K562 (cell line): ENCODE results near the gene CCDC187. TPM values are rescaled to one million over a fixed set of nuclear protein-coding genes. Genes with fewer than 3 reads are reported as not detected.

Experiments used
- ATAC-seq: fragments of 200-7000 bp; cut with Tn5 transposase; 3 replicates; pipeline ENCODE4 v1.9.1; 2020; ENCODE audit warnings: moderate library complexity
- BruUV-seq: library from RNA; stranded (reverse); fragments of 400-500 nt; replicated peaks from 2 replicates; lab custom pipeline; 2021; lab: Mats Ljungman, UMichigan
- CTCF ChIA-PET: fragments of 300-600 bp; formaldehyde crosslinking; extraction: SDS; loops from one replicate; lab custom pipeline; 2021; ENCODE audit warnings: low intra/inter-chr PET ratio; lab: Yijun Ruan, JAX
- POLR2A ChIA-PET: fragments of 300-600, 350-650 bp; sonication (Branson Sonifier 250); formaldehyde crosslinking; extraction: SDS; loops from one replicate; lab custom pipeline; 2021; ENCODE audit warnings: antibody characterized with exemption, inconsistent platforms; lab: Yijun Ruan, JAX
- DNase-seq, 4 experiments: peaks; one replicate each; pipeline versions ENCODE4 v3.0.0 to v3.0.0-alpha.2; 2011 to 2018; ENCODE audit warnings: low spot score in 3 of 4, mixed read lengths in 3 of 4; ENCODE audit errors: extremely low read depth in 1 of 4
- FAIRE-seq: peaks from 2 replicates; lab custom pipeline; 2011; peaks lifted over from hg19 to GRCh38; lab: Jason Lieb, UNC
- H2AFZ ChIP-seq: 2 replicates; pipeline ENCODE4 v1.6.0; 2011; ENCODE audit warnings: low read depth, low read length, control low read depth, inconsistent platforms
- H3K27ac ChIP-seq: fragments of 200-600 bp; 3 replicates; pipeline ENCODE4 v1.8.0; 2011; ENCODE audit warnings: low read depth, mild to moderate bottlenecking, control low read depth, inconsistent platforms, low read length, moderate library complexity, mixed read lengths; ENCODE audit errors: extremely low read depth
- H3K27me3 ChIP-seq, 2 experiments: fragments of 300-600 bp in 1 of 2; 2 replicates in 1 of 2; 3 replicates in 1 of 2; pipeline versions ENCODE4 v1.6.0 to v1.8.0; 2011; ENCODE audit warnings: inconsistent platforms in 2 of 2, low read length in 2 of 2, mild to moderate bottlenecking in 1 of 2, mixed read lengths in 1 of 2, moderate library complexity in 1 of 2; ENCODE audit not compliant: control insufficient read depth in 2 of 2, insufficient read depth in 2 of 2
- H3K36me3 ChIP-seq: fragments of 300-600 bp; 3 replicates; pipeline ENCODE4 v1.8.0; 2011; ENCODE audit warnings: mild to moderate bottlenecking, low read length, inconsistent platforms; ENCODE audit not compliant: control insufficient read depth, insufficient read depth
- H3K4me1 ChIP-seq, 2 experiments: fragments of 200-600 bp in 1 of 2; replicated peaks in 1 of 2; 2 replicates in 1 of 2; 3 replicates in 1 of 2; pipeline versions ENCODE4 v1.5.1 to v1.8.0; 2011; ENCODE audit warnings: inconsistent platforms in 2 of 2, low read length in 2 of 2, mild to moderate bottlenecking in 1 of 2, mixed read lengths in 1 of 2, moderate library complexity in 1 of 2; ENCODE audit not compliant: control insufficient read depth in 2 of 2, insufficient read depth in 2 of 2
- H3K4me2 ChIP-seq: 2 replicates; pipeline ENCODE4 v1.6.1; 2011; ENCODE audit warnings: low read length, control low read depth, inconsistent platforms, mixed read lengths; ENCODE audit not compliant: insufficient read depth
- H3K4me3 ChIP-seq: fragments of 200-600 bp; sonication (generic), shearing (Covaris generic); 2 replicates; pipeline ENCODE4 v1.5.1; 2016; ENCODE audit warnings: control low read depth, inconsistent platforms
- H3K79me2 ChIP-seq: fragments of 200-600 bp; 3 replicates; pipeline ENCODE4 v1.8.0; 2011; ENCODE audit warnings: low read length, inconsistent platforms; ENCODE audit not compliant: control insufficient read depth, insufficient read depth
- H3K9ac ChIP-seq, 2 experiments: 2 replicates each; pipeline versions ENCODE4 v1.6.0 to v1.6.1; 2011; ENCODE audit warnings: low read depth in 2 of 2, low read length in 2 of 2, control low read depth in 1 of 2, inconsistent platforms in 1 of 2, mild to moderate bottlenecking in 1 of 2, mixed read lengths in 1 of 2; ENCODE audit not compliant: insufficient read depth in 1 of 2
- H3K9me1 ChIP-seq: one replicate; pipeline ENCODE4 v1.6.0; 2011; ENCODE audit warnings: inconsistent platforms, mild to moderate bottlenecking, low read length, moderate library complexity; ENCODE audit not compliant: control insufficient read depth, insufficient read depth
- H3K9me3 ChIP-seq: replicated peaks from 2 replicates; pipeline ENCODE4 v1.5.1; 2011; ENCODE audit warnings: low read depth, low read length, inconsistent platforms; ENCODE audit not compliant: control insufficient read depth, insufficient read depth
- H4K20me1 ChIP-seq: replicated peaks from 2 replicates; pipeline ENCODE4 v1.6.1; 2011; ENCODE audit warnings: low read length, inconsistent platforms, mixed read lengths; ENCODE audit not compliant: control insufficient read depth, insufficient read depth
- CXXC5 ChIP-seq: fragments of 250-450 bp; sonication (Bioruptor Pico); IDR thresholded peaks from 2 replicates; pipeline ENCODE4 v1.8.0; 2022; ENCODE audit warnings: inconsistent platforms, mild to moderate bottlenecking, moderate library complexity
- HSF4 ChIP-seq: fragments of 250-450 bp; sonication (Bioruptor Pico); IDR thresholded peaks from 2 replicates; pipeline ENCODE4 v2.1.2; 2022; ENCODE audit warnings: mild to moderate bottlenecking, moderate library complexity, borderline replicate concordance
- LCOR ChIP-seq: sonication (generic); formaldehyde crosslinking; IDR thresholded peaks from 2 replicates; pipeline ENCODE4 v1.8.0; 2022; ENCODE audit warnings: mild to moderate bottlenecking, missing genetic modification reagents
- MNT ChIP-seq, 2 experiments: fragments of 450-650 bp; conservative IDR thresholded peaks; 2 replicates each; pipeline ENCODE4 v1.6.1; 2017; ENCODE audit warnings: mild to moderate bottlenecking in 2 of 2, moderate library complexity in 2 of 2
- RAD21 ChIP-seq, 2 experiments: fragments of 250-450 bp in 1 of 2; fragments of 450-650 bp in 1 of 2; sonication (Bioruptor Pico) in 1 of 2; formaldehyde crosslinking in 1 of 2; IDR thresholded peaks in 1 of 2; conservative IDR thresholded peaks in 1 of 2; 2 replicates each; pipeline versions ENCODE4 v1.4.0 to v1.8.0; 2020 to 2022; ENCODE audit warnings: mild to moderate bottlenecking in 2 of 2, moderate library complexity in 1 of 2
- ZC3H11A ChIP-seq: IDR thresholded peaks from 2 replicates; pipeline ENCODE4 v1.6.1; 2012; ENCODE audit warnings: low read depth, low read length, improper control_type of control experiment
- ZNF561 ChIP-seq: fragments of 450-650 bp; formaldehyde crosslinking; conservative IDR thresholded peaks from 2 replicates; pipeline ENCODE4 v1.4.0; 2020; ENCODE audit warnings: mild to moderate bottlenecking, moderate library complexity
- ZNF717 ChIP-seq: fragments of 250-450 bp; sonication (Bioruptor Pico); IDR thresholded peaks from 2 replicates; pipeline ENCODE4 v1.5.0; 2021
- WGBS: fragments of 100-300 bp; shearing (Covaris generic); methylation state at CpG from one replicate; pipeline ENCODE4 v1.1.6; 2016; ENCODE audit warnings: low coverage, mixed read lengths; ENCODE audit not compliant: insufficient coverage; ENCODE audit errors: missing lambda C conversion rate; 5-methylcytosine and 5-hydroxymethylcytosine counted together
- in situ Hi-C: fragments of 300-500 bp; cut with MboI; formaldehyde crosslinking; loops from 4 replicates; pipeline ENCODE4 v1.15.0; 2018; ENCODE audit warnings: inconsistent platforms, mixed read lengths
- intact Hi-C: fragments of 100-400 bp; cut with micrococcal nuclease; formaldehyde crosslinking; loops from 2 replicates; pipeline ENCODE4 v1.14.2; 2022
- polyA plus RNA-seq, 8 experiments: library from polyadenylated mRNA; depleted of rRNA in 4 of 8; stranded (reverse) in 5 of 8; unstranded in 3 of 8; fragments of >200 nt; fragmentation: Nextera tagmentation in 2 of 8; fragmentation: Illumina TruSeq in 1 of 8; extraction: Ambion mirVana in 2 of 8; extraction: Trizol in 1 of 8; gene quantifications; 2 replicates each; pipeline versions ENCODE4 v1.2.1 to v1.2.3, GENCODE V29; 2011 to 2014; ENCODE audit warnings: inconsistent platforms in 1 of 8, missing spikeins in 1 of 8
- total RNA-seq, 7 experiments: library from RNA; depleted of rRNA in 6 of 7; stranded (reverse); fragments of >200 nt in 6 of 7; fragmentation: Illumina TruSeq in 2 of 7; extraction: Trizol in 2 of 7; gene quantifications; 2 replicates each; pipeline versions ENCODE4 v1.2.1 to v1.2.3, GENCODE V29; 2011 to 2021; ENCODE audit warnings: low replicate concordance in 1 of 7
- TF ChIP-seq, protein P1 (sequence below): fragments of 250-450 bp; sonication (Bioruptor Pico); IDR thresholded peaks from 2 replicates; pipeline ENCODE4 v1.4.0; 2020; ENCODE audit warnings: mild to moderate bottlenecking, moderate library complexity, borderline replicate concordance
- TF ChIP-seq, protein P2 (sequence below): fragments of 250-450 bp; sonication (Bioruptor Pico); IDR thresholded peaks from 2 replicates; pipeline ENCODE4 v1.9.0; 2021; ENCODE audit warnings: mild to moderate bottlenecking, inconsistent platforms

The CCDC187 gene
- total and polyA plus RNA-seq, 9 of the 15 experiments (the other 6 are each of a cell fraction or from before 2014, with no cell fraction given): not detected

DNA sequence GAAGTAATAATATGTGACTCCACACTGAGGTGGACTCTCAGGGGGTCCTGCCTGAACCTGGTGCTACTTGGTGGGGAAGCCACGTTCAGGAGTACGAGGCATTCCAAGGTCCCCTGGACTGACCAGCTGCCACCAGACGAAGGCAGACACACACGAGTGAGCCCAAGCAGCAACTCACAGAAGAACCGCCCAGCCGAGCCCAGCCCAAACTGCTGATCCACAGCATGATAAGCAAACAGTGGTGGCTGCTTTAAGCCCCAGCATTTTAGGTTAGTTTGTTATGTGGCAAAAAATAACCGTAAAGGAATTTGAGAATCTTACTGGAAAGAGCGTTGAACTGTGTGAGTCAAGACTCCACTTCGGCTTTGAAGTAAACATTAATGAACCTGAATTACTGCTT lies 90.2 kb downstream of the CCDC187 start:
- peak; percentile 88 for FAIRE-seq
- TF ChIP-seq ZC3H11A (no peak), CXXC5 (CRISPR knock-in tag) (peak; percentile 38; the same call in 1 of the 2 replicates), HSF4 (CRISPR knock-in tag) (no peak), RAD21 (CRISPR knock-in tag; conservative IDR thresholded peaks at IDR 0.05 in 1 of 2, IDR thresholded peaks at IDR 0.05 in 1 of 2) (0 out of 4 replicates have a peak, but pooled peaks of 1 of the 2 experiments have one; percentile 4), ZNF717 (no peak), ZNF561 (CRISPR knock-in tag) (no peak), MNT (conservative IDR thresholded peaks at IDR 0.05) (no peak), LCOR (0 out of 2 replicates have a peak, but pooled peaks have one; percentile 30)
- TF ChIP-seq, protein P1, sequence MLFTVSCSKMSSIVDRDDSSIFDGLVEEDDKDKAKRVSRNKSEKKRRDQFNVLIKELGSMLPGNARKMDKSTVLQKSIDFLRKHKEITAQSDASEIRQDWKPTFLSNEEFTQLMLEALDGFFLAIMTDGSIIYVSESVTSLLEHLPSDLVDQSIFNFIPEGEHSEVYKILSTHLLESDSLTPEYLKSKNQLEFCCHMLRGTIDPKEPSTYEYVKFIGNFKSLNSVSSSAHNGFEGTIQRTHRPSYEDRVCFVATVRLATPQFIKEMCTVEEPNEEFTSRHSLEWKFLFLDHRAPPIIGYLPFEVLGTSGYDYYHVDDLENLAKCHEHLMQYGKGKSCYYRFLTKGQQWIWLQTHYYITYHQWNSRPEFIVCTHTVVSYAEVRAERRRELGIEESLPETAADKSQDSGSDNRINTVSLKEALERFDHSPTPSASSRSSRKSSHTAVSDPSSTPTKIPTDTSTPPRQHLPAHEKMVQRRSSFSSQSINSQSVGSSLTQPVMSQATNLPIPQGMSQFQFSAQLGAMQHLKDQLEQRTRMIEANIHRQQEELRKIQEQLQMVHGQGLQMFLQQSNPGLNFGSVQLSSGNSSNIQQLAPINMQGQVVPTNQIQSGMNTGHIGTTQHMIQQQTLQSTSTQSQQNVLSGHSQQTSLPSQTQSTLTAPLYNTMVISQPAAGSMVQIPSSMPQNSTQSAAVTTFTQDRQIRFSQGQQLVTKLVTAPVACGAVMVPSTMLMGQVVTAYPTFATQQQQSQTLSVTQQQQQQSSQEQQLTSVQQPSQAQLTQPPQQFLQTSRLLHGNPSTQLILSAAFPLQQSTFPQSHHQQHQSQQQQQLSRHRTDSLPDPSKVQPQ (CRISPR knock-in tag): no peak
- TF ChIP-seq, protein P2, sequence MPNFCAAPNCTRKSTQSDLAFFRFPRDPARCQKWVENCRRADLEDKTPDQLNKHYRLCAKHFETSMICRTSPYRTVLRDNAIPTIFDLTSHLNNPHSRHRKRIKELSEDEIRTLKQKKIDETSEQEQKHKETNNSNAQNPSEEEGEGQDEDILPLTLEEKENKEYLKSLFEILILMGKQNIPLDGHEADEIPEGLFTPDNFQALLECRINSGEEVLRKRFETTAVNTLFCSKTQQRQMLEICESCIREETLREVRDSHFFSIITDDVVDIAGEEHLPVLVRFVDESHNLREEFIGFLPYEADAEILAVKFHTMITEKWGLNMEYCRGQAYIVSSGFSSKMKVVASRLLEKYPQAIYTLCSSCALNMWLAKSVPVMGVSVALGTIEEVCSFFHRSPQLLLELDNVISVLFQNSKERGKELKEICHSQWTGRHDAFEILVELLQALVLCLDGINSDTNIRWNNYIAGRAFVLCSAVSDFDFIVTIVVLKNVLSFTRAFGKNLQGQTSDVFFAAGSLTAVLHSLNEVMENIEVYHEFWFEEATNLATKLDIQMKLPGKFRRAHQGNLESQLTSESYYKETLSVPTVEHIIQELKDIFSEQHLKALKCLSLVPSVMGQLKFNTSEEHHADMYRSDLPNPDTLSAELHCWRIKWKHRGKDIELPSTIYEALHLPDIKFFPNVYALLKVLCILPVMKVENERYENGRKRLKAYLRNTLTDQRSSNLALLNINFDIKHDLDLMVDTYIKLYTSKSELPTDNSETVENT (CRISPR knock-in tag): 0 out of 2 replicates have a peak, but pooled peaks have one; percentile 36

More for the DNA sequence above, 90.2 kb downstream of the CCDC187 start:
- Histone ChIP-seq H3K4me1 (peaks cover 14 to 47% of the 10 kb centered on the region in 2 experiments), H2AFZ (no peak overlapping the region), H3K4me2 (peak overlapping the region; percentile 41; the same call in 1 of the 2 replicates), H3K79me2 (no peaks in the 10 kb centered on the region), H3K9me3 (no peaks in the 10 kb centered on the region), H3K27me3 (no peaks in the 10 kb centered on the region), H4K20me1 (peaks cover 9% of the 10 kb centered on the region; the same call in 1 of the 2 replicates), H3K9me1 (no peaks in the 10 kb centered on the region), H3K27ac (peak overlapping the region; percentile 40; the same call in 2 of the 3 replicates), H3K9ac (peak overlapping the region; percentile 20 to 32; a peak in 1 of 4 replicates), H3K36me3 (peaks cover 97% of the 10 kb centered on the region; the same call in 2 of the 3 replicates), H3K4me3 (no peak overlapping the region)
- ChIA-PET POLR2A (interaction anchor here (0.6 to 1.0 kb wide), 2 partner anchors 11 to 17 kb away, joined by 3 to 4 read pairs; no protein-coding TSS in a partner anchor), CTCF (no interaction called here)
- WGBS: 21% methylated on average over 9 of the region's 9 CpGs
- intact Hi-C loops: no loop called here
- no TSS peak for BruUV-seq
- DNase-seq: peak in 3 of 4 experiments; percentile 56 to 60 (median 58)
- in situ Hi-C loops: no loop called here
- peak; percentile 90 for ATAC-seq
